ENCODE measurements around the gene MAGI2. TPM values are rescaled to one million over a fixed set of nuclear protein-coding genes. Genes with fewer than 3 reads are reported as not detected.

MAGI2 gene
- total RNA-seq, 3 donors from 2014 or later (not counting 1 experiment from before 2014, with no cell fraction given): 0.09 to 0.48 (median 0.27) TPM

GRCh38 chr7:78895393-78895792 lies 558.1 kb downstream of the MAGI2 start:
- DNase-seq (no peak), ATAC-seq (no peak)
- Histone ChIP-seq H3K4me1 (ENCODE audit: control insufficient read depth, insufficient read depth, low read length) (no peaks in the 10 kb centered on the region), H3K27ac (ENCODE audit: low read length) (no peak overlapping the region), H3K27me3 (ENCODE audit: control insufficient read depth, insufficient read depth, low read length) (no peaks in the 10 kb centered on the region), H3K9me3 (ENCODE audit: control insufficient read depth, insufficient read depth, low read length) (no peaks in the 10 kb centered on the region), H3K36me3 (ENCODE audit: control insufficient read depth, insufficient read depth, low read length) (no peaks in the 10 kb centered on the region), H3K4me3 (ENCODE audit: low read length) (no peak overlapping the region)
- TF ChIP-seq, protein P1, sequence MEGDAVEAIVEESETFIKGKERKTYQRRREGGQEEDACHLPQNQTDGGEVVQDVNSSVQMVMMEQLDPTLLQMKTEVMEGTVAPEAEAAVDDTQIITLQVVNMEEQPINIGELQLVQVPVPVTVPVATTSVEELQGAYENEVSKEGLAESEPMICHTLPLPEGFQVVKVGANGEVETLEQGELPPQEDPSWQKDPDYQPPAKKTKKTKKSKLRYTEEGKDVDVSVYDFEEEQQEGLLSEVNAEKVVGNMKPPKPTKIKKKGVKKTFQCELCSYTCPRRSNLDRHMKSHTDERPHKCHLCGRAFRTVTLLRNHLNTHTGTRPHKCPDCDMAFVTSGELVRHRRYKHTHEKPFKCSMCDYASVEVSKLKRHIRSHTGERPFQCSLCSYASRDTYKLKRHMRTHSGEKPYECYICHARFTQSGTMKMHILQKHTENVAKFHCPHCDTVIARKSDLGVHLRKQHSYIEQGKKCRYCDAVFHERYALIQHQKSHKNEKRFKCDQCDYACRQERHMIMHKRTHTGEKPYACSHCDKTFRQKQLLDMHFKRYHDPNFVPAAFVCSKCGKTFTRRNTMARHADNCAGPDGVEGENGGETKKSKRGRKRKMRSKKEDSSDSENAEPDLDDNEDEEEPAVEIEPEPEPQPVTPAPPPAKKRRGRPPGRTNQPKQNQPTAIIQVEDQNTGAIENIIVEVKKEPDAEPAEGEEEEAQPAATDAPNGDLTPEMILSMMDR (IDR thresholded peaks at IDR 0.05): no peak
- peaks cover 9 to 10% of the 10 kb centered on the region in 2 donors for H3K9me3 Mint-ChIP-seq
- intact Hi-C loops (cut with micrococcal nuclease): no loop called here
- peaks cover 7% of the 10 kb centered on the region for H3K36me3 Mint-ChIP-seq
- H3K27ac Mint-ChIP-seq: no peak overlapping the region
- 80% methylated on average over 3 of the region's 3 CpGs for WGBS (ENCODE audit: insufficient coverage)
- no peak overlapping the region for H3K4me3 Mint-ChIP-seq
- no peaks in the 10 kb centered on the region for H3K4me1 Mint-ChIP-seq
- H3K27me3 Mint-ChIP-seq (ENCODE audit: low read depth in 2 of 2): no peaks in the 10 kb centered on the region

DNA sequence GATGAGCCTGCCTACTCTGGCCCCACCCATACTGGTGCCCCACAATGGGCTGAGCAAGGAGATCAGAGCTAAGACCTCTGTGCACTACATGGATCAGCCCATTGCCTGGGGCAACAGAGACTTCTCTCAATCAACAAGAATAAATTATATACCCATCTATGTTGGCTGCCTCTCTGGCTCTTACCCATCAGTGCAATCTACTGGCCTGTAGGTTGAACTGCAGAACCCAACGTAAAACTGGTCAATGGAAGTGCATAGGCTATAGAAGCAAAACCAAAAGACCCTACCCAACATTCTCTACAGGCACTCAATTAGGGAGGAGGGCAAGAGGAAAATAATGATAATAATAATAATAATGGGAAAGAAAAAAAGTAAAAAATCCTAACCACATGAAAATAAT lies 574.3 kb downstream of the MAGI2 start:
- H3K4me1 Mint-ChIP-seq: no peaks in the 10 kb centered on the region
- H3K27ac Mint-ChIP-seq: no peak overlapping the region
- no peaks in the 10 kb centered on the region for H3K27me3 Mint-ChIP-seq (ENCODE audit: low read depth in 2 of 2)
- Histone ChIP-seq H3K9me3 (ENCODE audit: control insufficient read depth, insufficient read depth, low read length) (peaks cover 5% of the 10 kb centered on the region), H3K36me3 (ENCODE audit: control insufficient read depth, insufficient read depth, low read length) (no peaks in the 10 kb centered on the region), H3K4me3 (ENCODE audit: low read length) (no peak overlapping the region), H3K4me1 (ENCODE audit: control insufficient read depth, insufficient read depth, low read length) (no peaks in the 10 kb centered on the region), H3K27ac (ENCODE audit: low read length) (no peak overlapping the region), H3K27me3 (ENCODE audit: control insufficient read depth, insufficient read depth, low read length) (no peaks in the 10 kb centered on the region)
- WGBS (ENCODE audit: insufficient coverage): no CpG with 5 or more reads among the region's 1 CpG
- no peak for DNase-seq
- no peak for ATAC-seq
- intact Hi-C loops (cut with micrococcal nuclease): no loop called here
- no peak overlapping the region for H3K4me3 Mint-ChIP-seq
- peaks cover 29% of the 10 kb centered on the region for H3K36me3 Mint-ChIP-seq
- TF ChIP-seq, protein P1 (IDR thresholded peaks at IDR 0.05): no peak
- peaks cover 21 to 30% of the 10 kb centered on the region in 2 donors for H3K9me3 Mint-ChIP-seq

DNA sequence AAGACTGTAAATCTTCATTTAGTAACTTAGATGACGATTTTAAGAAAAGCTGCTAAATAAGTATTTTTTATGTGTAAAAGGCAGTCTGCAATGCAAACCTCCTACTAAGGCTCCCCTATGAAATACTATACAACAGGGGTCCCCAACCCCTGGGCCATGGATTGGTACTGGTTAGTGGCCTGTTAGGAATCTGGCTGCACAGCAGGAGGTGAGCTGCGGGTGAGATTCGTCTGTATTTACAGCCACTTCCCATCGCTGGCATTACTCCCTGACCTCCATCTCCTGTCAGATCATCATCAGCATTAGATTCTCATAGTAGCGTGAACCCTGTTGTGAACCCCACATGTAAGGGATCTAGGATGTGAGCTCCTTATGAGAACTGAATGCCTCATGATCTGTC lies 580.4 kb downstream of the MAGI2 start:
- H3K36me3 Mint-ChIP-seq: no peaks in the 10 kb centered on the region
- 95% methylated on average over 2 of the region's 5 CpGs for WGBS (ENCODE audit: insufficient coverage)
- no peak overlapping the region for H3K27ac Mint-ChIP-seq
- H3K9me3 ChIP-seq (ENCODE audit: control insufficient read depth, insufficient read depth, low read length): no peaks in the 10 kb centered on the region
- ATAC-seq: no peak
- H3K27ac ChIP-seq (ENCODE audit: low read length): no peak overlapping the region
- no peaks in the 10 kb centered on the region for H3K4me1 Mint-ChIP-seq
- H3K36me3 ChIP-seq (ENCODE audit: control insufficient read depth, insufficient read depth, low read length): no peaks in the 10 kb centered on the region
- H3K4me3 Mint-ChIP-seq: no peak overlapping the region
- H3K4me1 ChIP-seq (ENCODE audit: control insufficient read depth, insufficient read depth, low read length): no peaks in the 10 kb centered on the region
- no peaks in the 10 kb centered on the region for H3K27me3 Mint-ChIP-seq (ENCODE audit: low read depth in 2 of 2)
- TF ChIP-seq, protein P1 (IDR thresholded peaks at IDR 0.05): no peak
- no peak overlapping the region for H3K4me3 ChIP-seq (ENCODE audit: low read length)
- no peak for DNase-seq
- intact Hi-C loops (cut with micrococcal nuclease): no loop called here
- peaks cover 7 to 17% of the 10 kb centered on the region in 2 donors for H3K9me3 Mint-ChIP-seq
- no peaks in the 10 kb centered on the region for H3K27me3 ChIP-seq (ENCODE audit: control insufficient read depth, insufficient read depth, low read length)

DNA sequence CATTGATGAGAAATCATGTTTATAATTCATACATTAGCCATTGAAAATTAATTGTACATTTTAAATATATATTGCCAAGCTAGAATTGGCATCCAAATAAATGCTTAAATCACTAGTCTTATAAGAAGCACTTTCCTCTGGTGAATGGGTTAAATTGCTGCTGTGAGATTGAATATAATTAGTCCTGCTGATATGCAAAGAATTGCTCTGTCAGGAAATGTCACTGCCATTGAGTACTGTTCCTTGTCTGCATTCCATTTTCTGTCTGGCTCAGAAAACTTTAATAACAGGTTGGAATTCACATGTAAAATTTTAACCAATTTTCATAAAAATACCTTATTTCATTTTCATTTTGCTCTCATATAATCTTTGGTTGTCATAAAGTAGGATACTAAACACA lies 589.1 kb downstream of the MAGI2 start:
- no peaks in the 10 kb centered on the region for H3K27me3 ChIP-seq (ENCODE audit: control insufficient read depth, insufficient read depth, low read length)
- no peak overlapping the region for H3K27ac ChIP-seq (ENCODE audit: low read length)
- H3K4me1 ChIP-seq (ENCODE audit: control insufficient read depth, insufficient read depth, low read length): no peaks in the 10 kb centered on the region
- intact Hi-C loops (cut with micrococcal nuclease): no loop called here
- Mint-ChIP-seq H3K9me3 (peaks cover 14 to 17% of the 10 kb centered on the region in 2 donors), H3K4me3 (no peak overlapping the region), H3K27me3 (ENCODE audit: low read depth in 2 of 2) (no peaks in the 10 kb centered on the region), H3K36me3 (no peaks in the 10 kb centered on the region), H3K4me1 (no peaks in the 10 kb centered on the region), H3K27ac (no peak overlapping the region)
- no peak for DNase-seq
- no peaks in the 10 kb centered on the region for H3K9me3 ChIP-seq (ENCODE audit: control insufficient read depth, insufficient read depth, low read length)
- H3K4me3 ChIP-seq (ENCODE audit: low read length): no peak overlapping the region
- TF ChIP-seq, protein P1 (IDR thresholded peaks at IDR 0.05): no peak
- no peaks in the 10 kb centered on the region for H3K36me3 ChIP-seq (ENCODE audit: control insufficient read depth, insufficient read depth, low read length)
- ATAC-seq: no peak

All from natural killer cell (primary cell).